GM21723 (cell line): Measurements from ENCODE around the gene CFAP97D2.
"Not testable (repeated sequence)": the region's sequence is repeated elsewhere in the genome, so short reads cannot be mapped to it uniquely, and the experiment has no call there.

Experiments
- ATAC-seq: cut with Tn5 transposase; IDR thresholded peaks from one replicate; pipeline ENCODE4 v1.9.1; 2021; ENCODE audit warnings: mild to moderate bottlenecking, moderate library complexity; ENCODE audit not compliant: unreplicated experiment

CFAP97D2 gene

DNA sequence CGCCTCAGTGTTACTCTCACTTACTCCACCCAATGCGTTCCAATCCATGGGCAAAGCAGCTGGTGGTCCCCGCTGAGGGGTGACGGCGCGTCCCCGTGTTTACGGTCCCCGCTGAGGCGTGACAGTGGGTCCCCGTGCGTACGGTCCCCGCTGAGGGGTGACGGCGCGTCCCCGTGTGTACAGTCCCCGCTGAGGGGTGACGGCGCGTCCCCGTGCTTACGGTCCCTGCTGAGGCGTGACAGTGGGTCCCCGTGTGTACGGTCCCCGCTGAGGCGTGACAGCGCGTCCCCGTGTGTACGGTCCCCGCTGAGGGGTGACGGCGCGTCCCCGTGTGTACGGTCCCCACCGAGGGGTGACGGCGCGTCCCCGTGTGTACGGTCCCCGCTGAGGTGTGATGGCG is 19.5 kb downstream of the CFAP97D2 start:
- ATAC-seq = no peak

- ATAC-seq = not testable (repeated sequence)
Measured at GRCh38 chr13:114199526-114199925, 20.5 kb downstream of the CFAP97D2 start.

DNA sequence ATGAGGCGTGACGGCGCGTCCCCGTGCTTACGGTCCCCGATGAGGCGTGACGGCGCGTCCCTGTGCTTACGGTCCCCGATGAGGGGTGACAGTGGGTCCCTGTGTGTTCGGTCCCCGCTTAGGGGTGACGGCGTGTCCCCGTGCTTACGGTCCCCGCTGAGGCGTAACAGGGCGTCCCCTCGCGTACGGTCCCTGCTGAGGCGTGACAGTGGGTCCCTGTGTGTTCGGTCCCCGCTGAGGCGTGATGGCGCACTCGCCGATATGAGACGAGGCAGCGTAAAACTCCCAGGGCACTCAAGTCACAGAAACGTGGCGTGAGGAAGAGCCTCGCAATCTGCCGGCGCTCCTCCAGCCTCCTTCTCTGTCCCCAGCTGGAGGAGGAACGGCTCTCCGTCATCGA is 20.9 kb downstream of the CFAP97D2 start:
- no peak for ATAC-seq

DNA sequence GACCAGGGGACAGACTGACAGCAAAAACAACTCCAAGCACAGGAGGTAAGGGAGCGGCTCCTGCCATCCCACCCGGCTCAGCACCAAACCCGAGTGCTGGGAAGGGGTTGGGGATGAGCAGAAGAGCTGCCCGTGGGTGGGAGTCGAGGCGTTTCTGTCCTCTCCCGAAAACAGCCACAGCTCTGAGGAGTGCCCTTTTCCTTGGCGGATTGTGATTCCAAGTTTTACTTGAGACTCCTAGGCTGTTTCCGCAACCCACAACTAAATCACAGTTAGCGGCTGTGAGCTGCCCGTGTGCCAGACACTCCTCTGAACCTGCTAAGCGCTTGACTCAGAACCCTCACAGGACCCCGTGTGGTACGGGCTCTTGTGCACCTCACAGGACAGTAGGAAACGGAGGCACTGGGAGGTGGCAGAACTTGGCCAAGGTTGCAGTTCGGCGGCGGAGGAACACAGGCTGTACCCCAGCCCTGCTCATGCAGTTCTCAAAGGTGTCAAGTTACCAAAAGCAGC is 21.4 kb downstream of the CFAP97D2 start:
- no peak for ATAC-seq

- no peak for ATAC-seq
Measured at GRCh38 chr13:114202581-114202980, 23.5 kb downstream of the CFAP97D2 start.

DNA sequence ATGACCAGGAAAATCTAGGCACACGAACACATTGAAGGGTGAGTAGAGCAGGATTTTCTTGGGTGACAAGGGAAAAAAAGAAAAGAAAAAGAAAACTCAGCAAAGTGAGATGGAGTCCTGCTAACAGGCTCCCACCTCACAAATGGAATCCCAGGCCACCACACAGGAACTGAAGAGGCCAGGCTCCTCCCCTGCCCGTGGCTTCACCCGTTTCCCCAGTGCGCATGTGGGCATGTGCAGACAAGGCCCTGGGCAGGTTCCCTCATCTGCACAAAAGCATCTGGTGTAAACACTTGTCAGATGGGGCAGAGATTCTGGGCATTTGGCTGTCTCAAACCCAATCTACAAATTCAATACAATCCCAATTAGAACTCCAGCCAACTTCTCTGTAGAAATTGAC is 24.5 kb downstream of the CFAP97D2 start:
- ATAC-seq = no peak

DNA sequence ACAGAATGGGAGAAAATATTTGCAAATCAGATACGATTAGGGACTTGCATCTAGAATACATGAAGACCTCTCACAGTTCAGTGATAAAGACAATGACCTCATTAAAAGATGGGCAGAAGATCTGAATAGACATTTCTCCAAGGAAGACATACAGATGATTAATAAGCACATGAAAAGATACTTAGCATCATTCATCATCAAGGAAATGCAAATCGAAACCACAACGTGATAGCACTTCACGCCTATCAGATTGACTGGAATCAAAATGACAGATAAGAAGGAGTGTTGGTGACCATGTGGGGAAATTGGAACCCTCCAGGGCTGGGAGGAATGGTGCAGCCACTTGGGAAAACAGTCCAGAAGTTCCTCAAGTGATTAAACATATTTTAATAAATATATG is 25.8 kb downstream of the CFAP97D2 start:
- no peak for ATAC-seq

DNA sequence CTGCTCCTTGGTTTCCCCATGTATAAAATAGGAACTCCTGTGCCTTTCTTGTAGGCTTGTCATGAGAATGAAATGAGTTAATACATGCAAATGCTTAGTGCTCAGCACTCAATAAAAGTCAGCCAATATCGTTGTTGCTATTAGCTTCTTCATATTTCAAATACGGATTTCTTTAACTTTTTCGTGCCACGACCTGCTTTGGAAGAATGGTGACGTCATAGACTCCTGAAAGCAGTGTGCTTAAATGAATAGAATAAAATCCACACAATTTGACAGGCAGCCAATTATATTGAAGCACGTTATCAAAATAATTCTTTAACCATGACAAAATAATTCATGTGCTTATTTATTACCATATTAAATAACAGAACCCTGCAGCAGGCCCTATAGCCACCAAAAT is 29.1 kb downstream of the CFAP97D2 start:
- ATAC-seq = no peak

DNA sequence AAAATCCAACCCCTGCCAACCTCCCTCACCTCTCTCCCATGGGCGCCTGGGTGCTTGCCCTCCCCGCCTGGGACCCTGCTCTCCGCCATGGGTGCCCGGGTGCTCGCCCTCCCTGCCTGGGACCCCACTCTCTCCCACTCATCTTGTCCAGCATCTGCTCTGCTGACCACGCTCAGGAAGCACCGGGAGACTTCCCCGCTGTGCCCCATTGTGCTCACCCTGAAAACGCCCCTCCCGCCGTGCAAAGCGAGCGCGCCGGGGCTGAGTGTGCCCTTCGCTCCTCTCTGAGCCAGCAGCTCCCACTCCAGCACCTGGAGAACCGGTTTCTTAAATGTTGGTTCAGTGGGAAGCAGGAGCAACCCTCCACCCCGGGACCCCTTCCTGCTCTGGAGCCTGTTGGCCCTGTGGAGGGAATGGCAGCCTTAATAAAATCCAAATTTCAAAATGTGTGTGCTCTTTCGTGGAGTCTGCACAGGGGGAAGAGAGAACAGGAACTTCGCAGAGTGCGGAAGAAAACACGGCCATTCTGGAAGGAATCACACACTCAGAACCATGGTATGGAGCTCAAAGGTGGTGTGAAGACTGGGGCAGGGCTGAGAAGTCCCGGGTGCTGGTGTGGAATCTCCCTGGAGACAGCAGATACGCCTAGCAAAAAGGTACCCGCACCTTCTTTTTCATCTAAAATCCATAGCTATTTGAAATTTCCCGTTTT is 32.5 kb downstream of the CFAP97D2 start:
- ATAC-seq = no peak

GRCh38 chr13:114212158-114212495 is 33.1 kb downstream of the CFAP97D2 start:
- no peak for ATAC-seq

- ATAC-seq = no peak
Measured at GRCh38 chr13:114213980-114214379, 34.9 kb downstream of the CFAP97D2 start.

GRCh38 chr13:114219392-114219791 is 40.3 kb downstream of the CFAP97D2 start:
- no peak for ATAC-seq

GRCh38 chr13:114222461-114222968 is 43.5 kb downstream of the CFAP97D2 start:
- no peak for ATAC-seq

DNA sequence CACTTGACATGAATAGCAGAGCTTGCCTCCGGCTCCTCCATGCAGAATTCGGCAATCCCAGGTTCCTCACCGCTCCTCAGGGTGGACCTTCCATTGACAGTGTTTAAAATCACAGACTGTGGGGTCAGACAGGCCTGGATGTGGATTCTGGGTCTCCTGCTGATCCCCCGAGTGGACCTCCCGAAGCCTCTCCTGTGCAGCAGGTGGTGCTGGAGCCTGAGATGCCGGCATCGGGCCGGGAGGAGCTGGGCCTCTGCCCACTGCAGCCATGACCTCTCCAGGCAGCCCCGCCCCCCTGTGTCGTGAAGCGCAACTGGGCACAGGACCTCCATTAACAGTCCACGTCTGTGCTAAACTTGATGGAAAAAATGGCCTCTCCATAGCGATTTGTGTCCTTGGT is 45.1 kb downstream of the CFAP97D2 start:
- no peak for ATAC-seq

DNA sequence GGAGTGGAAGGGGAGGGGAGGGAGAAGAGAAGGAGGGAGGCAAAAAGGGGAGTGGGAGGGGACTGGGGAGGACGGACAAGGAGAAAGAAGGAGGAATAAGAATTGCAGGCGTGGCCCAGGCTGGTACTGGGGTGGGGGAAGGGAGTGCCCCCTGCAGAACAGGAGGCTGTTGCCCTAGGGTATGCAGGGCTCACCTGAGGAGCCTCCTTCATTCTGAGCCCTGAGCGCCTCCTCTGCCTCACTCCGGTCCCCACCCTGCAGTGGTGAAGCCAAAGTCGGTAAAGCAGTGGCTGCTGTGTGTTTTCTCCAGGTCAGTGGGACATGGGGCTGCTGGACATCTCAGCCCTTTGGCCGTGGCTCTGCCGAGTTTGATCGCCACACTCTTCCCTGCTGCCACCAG is 46.6 kb downstream of the CFAP97D2 start:
- no peak for ATAC-seq

DNA sequence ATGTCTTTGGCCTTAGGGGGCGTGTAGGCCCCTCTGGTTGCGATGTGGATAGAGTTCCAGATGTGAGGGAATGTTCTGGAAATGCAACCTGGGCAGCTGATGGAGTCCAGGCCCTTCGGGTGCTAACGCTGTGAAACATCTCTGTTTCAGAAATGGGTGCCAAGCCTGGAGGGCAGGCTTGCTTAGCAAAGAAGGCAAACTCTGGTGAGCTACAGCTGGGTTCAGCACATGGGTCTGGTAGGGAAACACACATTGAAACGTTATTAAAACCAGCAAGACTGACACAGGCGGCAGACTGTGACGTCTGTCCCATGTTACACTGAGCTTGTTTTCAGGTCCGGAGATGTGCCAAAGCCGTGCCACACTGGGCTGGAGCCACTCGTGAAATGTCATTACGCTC is 47.0 kb downstream of the CFAP97D2 start:
- ATAC-seq = no peak

GRCh38 chr13:114226699-114227323 is 47.8 kb downstream of the CFAP97D2 start:
- ATAC-seq = peak; percentile 90

- ATAC-seq = no peak
Measured at GRCh38 chr13:114227528-114227927, 48.5 kb downstream of the CFAP97D2 start.

GRCh38 chr13:114228176-114228575 is 49.1 kb downstream of the CFAP97D2 start:
- ATAC-seq = no peak

GRCh38 chr13:114229506-114229905 is 50.4 kb downstream of the CFAP97D2 start:
- ATAC-seq = no peak

DNA sequence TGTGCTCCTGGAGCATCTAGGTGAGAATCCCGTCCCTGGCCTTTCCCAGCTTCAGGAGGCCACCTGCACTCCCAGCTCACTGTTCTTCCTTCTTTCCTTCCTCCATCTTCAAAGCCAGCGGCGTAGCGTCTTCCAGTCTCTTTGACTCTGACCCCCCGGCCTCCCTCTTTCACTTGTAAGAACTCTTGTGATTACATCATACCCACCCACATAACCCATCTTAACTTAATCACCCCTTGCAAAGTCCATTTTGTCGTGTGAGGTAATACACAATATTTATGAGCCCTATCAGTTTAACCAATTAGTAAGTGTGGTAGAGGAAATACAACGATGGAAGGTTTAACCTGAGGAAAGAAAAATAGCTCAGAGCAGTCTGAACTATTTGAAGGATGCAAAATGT is 51.1 kb downstream of the CFAP97D2 start:
- no peak for ATAC-seq

DNA sequence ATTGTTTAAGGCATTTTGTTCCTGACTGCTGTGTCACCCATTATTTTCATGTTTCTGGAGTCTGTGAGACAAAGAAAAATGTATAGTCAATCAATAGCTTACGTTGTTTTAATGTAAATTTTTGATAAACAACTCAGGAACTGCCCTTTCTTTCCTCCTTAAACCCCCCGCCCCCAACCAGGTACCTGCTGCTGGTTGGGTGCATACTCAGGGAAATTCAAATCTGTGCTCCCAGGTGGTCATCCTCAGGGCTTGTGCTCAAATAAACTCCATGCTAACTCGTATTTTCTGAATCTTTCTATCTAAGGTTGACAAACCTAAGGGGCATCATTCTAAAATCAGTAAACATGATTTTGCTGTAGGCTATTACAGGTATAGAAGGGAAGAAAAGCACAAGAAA is 51.5 kb downstream of the CFAP97D2 start:
- ATAC-seq = no peak
